Measurements from ENCODE around the gene NCOR1. TPM values are rescaled to one million over a fixed set of nuclear protein-coding genes. Genes with fewer than 3 reads are reported as not detected.
A peak's percentile ranks its signal among the peaks of the same experiment; 100 is the strongest.

Gene NCOR1
- total RNA-seq, 1 donor, result 86.9 TPM

GRCh38 chr17:16086957-16087356 is 128.4 kb downstream of the NCOR1 start:
- H3K79me2 ChIP-seq (ENCODE audit: insufficient read depth, low read length), result peaks cover 42% of the 10 kb centered on the region
- peaks cover 5% of the 10 kb centered on the region for H3K4me1 ChIP-seq (ENCODE audit: insufficient read depth, low read length)
- no peak overlapping the region for H3K4me2 ChIP-seq (ENCODE audit: insufficient read depth, low read length)
- peaks cover 40% of the 10 kb centered on the region for H3K36me3 ChIP-seq (ENCODE audit: insufficient read depth, low read length)
- no peak overlapping the region for H3K27ac ChIP-seq (ENCODE audit: low read depth, low read length)
- no peak overlapping the region for H2AFZ ChIP-seq (ENCODE audit: low read length)
- no peak for DNase-seq (ENCODE audit: insufficient read length, low spot score, missing footprints)
- no peaks in the 10 kb centered on the region for H4K20me1 ChIP-seq (ENCODE audit: insufficient read depth, low read length)
- no peaks in the 10 kb centered on the region for H3K27me3 ChIP-seq (ENCODE audit: insufficient read depth, low read length)
- no peak overlapping the region for H3K4me3 ChIP-seq (ENCODE audit: insufficient read depth, low read length)
- no peak for TF ChIP-seq CTCF (IDR thresholded peaks at IDR 0.05; ENCODE audit: extremely low read depth, low read depth, low read length)
- H3K9me3 ChIP-seq (ENCODE audit: low read depth, low read length), result no peaks in the 10 kb centered on the region

- H3K4me3 ChIP-seq (ENCODE audit: insufficient read depth, low read length), result no peak overlapping the region
- no peak overlapping the region for H3K4me2 ChIP-seq (ENCODE audit: insufficient read depth, low read length)
- H3K36me3 ChIP-seq (ENCODE audit: insufficient read depth, low read length), result peaks cover 43% of the 10 kb centered on the region
- no peaks in the 10 kb centered on the region for H3K27me3 ChIP-seq (ENCODE audit: insufficient read depth, low read length)
- no peak for DNase-seq (ENCODE audit: insufficient read length, low spot score, missing footprints)
- H3K27ac ChIP-seq (ENCODE audit: low read depth, low read length), result peak overlapping the region; percentile 40
- no peak for TF ChIP-seq CTCF (IDR thresholded peaks at IDR 0.05; ENCODE audit: extremely low read depth, low read depth, low read length)
- H2AFZ ChIP-seq (ENCODE audit: low read length), result no peak overlapping the region
- H3K4me1 ChIP-seq (ENCODE audit: insufficient read depth, low read length), result peaks cover 5% of the 10 kb centered on the region
- no peaks in the 10 kb centered on the region for H3K9me3 ChIP-seq (ENCODE audit: low read depth, low read length)
- H3K79me2 ChIP-seq (ENCODE audit: insufficient read depth, low read length), result peaks cover 46% of the 10 kb centered on the region
- peaks cover 7% of the 10 kb centered on the region for H4K20me1 ChIP-seq (ENCODE audit: insufficient read depth, low read length)
Observed at GRCh38 chr17:16085066-16085699, 130.2 kb downstream of the NCOR1 start.

- H3K4me1 ChIP-seq (ENCODE audit: insufficient read depth, low read length), result peaks cover 5% of the 10 kb centered on the region
- H3K27me3 ChIP-seq (ENCODE audit: insufficient read depth, low read length), result no peaks in the 10 kb centered on the region
- no peak overlapping the region for H3K4me2 ChIP-seq (ENCODE audit: insufficient read depth, low read length)
- H3K9me3 ChIP-seq (ENCODE audit: low read depth, low read length), result no peaks in the 10 kb centered on the region
- H3K79me2 ChIP-seq (ENCODE audit: insufficient read depth, low read length), result peaks cover 42% of the 10 kb centered on the region
- peaks cover 7% of the 10 kb centered on the region for H4K20me1 ChIP-seq (ENCODE audit: insufficient read depth, low read length)
- no peak overlapping the region for H3K4me3 ChIP-seq (ENCODE audit: insufficient read depth, low read length)
- peaks cover 57% of the 10 kb centered on the region for H3K36me3 ChIP-seq (ENCODE audit: insufficient read depth, low read length)
- no peak overlapping the region for H3K27ac ChIP-seq (ENCODE audit: low read depth, low read length)
- TF ChIP-seq CTCF (IDR thresholded peaks at IDR 0.05; ENCODE audit: extremely low read depth, low read depth, low read length), result no peak
- no peak for DNase-seq (ENCODE audit: insufficient read length, low spot score, missing footprints)
- H2AFZ ChIP-seq (ENCODE audit: low read length), result no peak overlapping the region
Observed at GRCh38 chr17:16083223-16083622, 132.1 kb downstream of the NCOR1 start.

GRCh38 chr17:16081507-16082087 is 133.7 kb downstream of the NCOR1 start:
- TF ChIP-seq CTCF (IDR thresholded peaks at IDR 0.05; ENCODE audit: extremely low read depth, low read depth, low read length), result no peak
- Histone ChIP-seq H3K4me3 (ENCODE audit: insufficient read depth, low read length) (no peak overlapping the region), H3K27me3 (ENCODE audit: insufficient read depth, low read length) (no peaks in the 10 kb centered on the region), H3K9me3 (ENCODE audit: low read depth, low read length) (no peaks in the 10 kb centered on the region), H3K79me2 (ENCODE audit: insufficient read depth, low read length) (peaks cover 34% of the 10 kb centered on the region), H4K20me1 (ENCODE audit: insufficient read depth, low read length) (peaks cover 7% of the 10 kb centered on the region), H3K4me1 (ENCODE audit: insufficient read depth, low read length) (peaks cover 5% of the 10 kb centered on the region), H3K4me2 (ENCODE audit: insufficient read depth, low read length) (no peak overlapping the region), H3K27ac (ENCODE audit: low read depth, low read length) (peak overlapping the region; percentile 7), H3K36me3 (ENCODE audit: insufficient read depth, low read length) (peaks cover 55% of the 10 kb centered on the region), H2AFZ (ENCODE audit: low read length) (no peak overlapping the region)
- DNase-seq (ENCODE audit: insufficient read length, low spot score, missing footprints), result no peak
